ENCODE results near the gene MAGEA2B. TPM values are rescaled to one million over a fixed set of nuclear protein-coding genes. Genes with fewer than 3 reads are reported as not detected.
A peak's percentile ranks its signal among the peaks of the same experiment; 100 is the strongest.
"Not testable (repeated sequence)": the region's sequence is repeated elsewhere in the genome, so short reads cannot be mapped to it uniquely, and the experiment has no call there.

Gene MAGEA2B, protein sequence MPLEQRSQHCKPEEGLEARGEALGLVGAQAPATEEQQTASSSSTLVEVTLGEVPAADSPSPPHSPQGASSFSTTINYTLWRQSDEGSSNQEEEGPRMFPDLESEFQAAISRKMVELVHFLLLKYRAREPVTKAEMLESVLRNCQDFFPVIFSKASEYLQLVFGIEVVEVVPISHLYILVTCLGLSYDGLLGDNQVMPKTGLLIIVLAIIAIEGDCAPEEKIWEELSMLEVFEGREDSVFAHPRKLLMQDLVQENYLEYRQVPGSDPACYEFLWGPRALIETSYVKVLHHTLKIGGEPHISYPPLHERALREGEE
- not detected for total RNA-seq
- not detected for total RNA-seq (2013)

- WGBS (ENCODE audit: insufficient coverage), result no CpG with 5 or more reads among the region's 35 CpGs
- H3K4me1 Mint-ChIP-seq; H3K4me3 ChIP-seq (ENCODE audit: low read length); H3K9me3 ChIP-seq (ENCODE audit: control insufficient read depth, insufficient read depth, low read length); intact Hi-C loops (cut with micrococcal nuclease); H3K27ac ChIP-seq (ENCODE audit: low read length); H3K27me3 Mint-ChIP-seq (ENCODE audit: low read depth in 2 of 2); H3K4me3 Mint-ChIP-seq; H3K27ac Mint-ChIP-seq; H3K27me3 ChIP-seq (ENCODE audit: control insufficient read depth, insufficient read depth, low read length); H3K4me1 ChIP-seq (ENCODE audit: control insufficient read depth, insufficient read depth, low read length); ATAC-seq; H3K36me3 ChIP-seq (ENCODE audit: control insufficient read depth, insufficient read depth, low read length); DNase-seq; H3K36me3 Mint-ChIP-seq; H3K9me3 Mint-ChIP-seq: not testable (repeated sequence)
These were observed at the start of gene MAGEA2B for GRCh38 chrX:152713815-152714787. MAGEA2B (plus strand) TSS chrX:152714628; CDS start chrX:152717107, 2,479 bp downstream.

- Mint-ChIP-seq H3K36me3 (no peaks in the 10 kb centered on the region), H3K4me1 (no peaks in the 10 kb centered on the region), H3K4me3 (no peak overlapping the region), H3K9me3 (no peaks in the 10 kb centered on the region), H3K27me3 (ENCODE audit: low read depth in 2 of 2) (peaks cover 0 to 40% of the 10 kb centered on the region in 2 donors), H3K27ac (no peak overlapping the region)
- H3K36me3 ChIP-seq (ENCODE audit: control insufficient read depth, insufficient read depth, low read length), result no peaks in the 10 kb centered on the region
- no CpG with 5 or more reads among the region's 2 CpGs for WGBS (ENCODE audit: insufficient coverage)
- no peaks in the 10 kb centered on the region for H3K27me3 ChIP-seq (ENCODE audit: control insufficient read depth, insufficient read depth, low read length)
- no peak overlapping the region for H3K27ac ChIP-seq (ENCODE audit: low read length)
- H3K4me1 ChIP-seq (ENCODE audit: control insufficient read depth, insufficient read depth, low read length), result no peaks in the 10 kb centered on the region
- no peak for TF ChIP-seq CTCF (IDR thresholded peaks at IDR 0.05)
- no peak for DNase-seq
- no peaks in the 10 kb centered on the region for H3K9me3 ChIP-seq (ENCODE audit: control insufficient read depth, insufficient read depth, low read length)
- intact Hi-C loops (cut with micrococcal nuclease), result no loop called here
- ATAC-seq, result no peak
- H3K4me3 ChIP-seq (ENCODE audit: low read length), result no peak overlapping the region
These were observed 40.3 kb upstream of the MAGEA2B start for GRCh38 chrX:152674135-152674534.

GRCh38 chrX:152674652-152675051 lies 39.8 kb upstream of the MAGEA2B start:
- WGBS (ENCODE audit: insufficient coverage), result no CpG with 5 or more reads among the region's 3 CpGs
- H3K4me1 ChIP-seq (ENCODE audit: control insufficient read depth, insufficient read depth, low read length); H3K4me3 ChIP-seq (ENCODE audit: low read length); H3K9me3 ChIP-seq (ENCODE audit: control insufficient read depth, insufficient read depth, low read length); H3K4me3 Mint-ChIP-seq; H3K27ac ChIP-seq (ENCODE audit: low read length); H3K27ac Mint-ChIP-seq; ATAC-seq; intact Hi-C loops (cut with micrococcal nuclease); H3K4me1 Mint-ChIP-seq; H3K36me3 Mint-ChIP-seq; DNase-seq; H3K9me3 Mint-ChIP-seq; H3K36me3 ChIP-seq (ENCODE audit: control insufficient read depth, insufficient read depth, low read length); H3K27me3 ChIP-seq (ENCODE audit: control insufficient read depth, insufficient read depth, low read length): not testable (repeated sequence)
- peaks cover 0 to 35% of the 10 kb centered on the region in 2 donors for H3K27me3 Mint-ChIP-seq (ENCODE audit: low read depth in 2 of 2)

DNA sequence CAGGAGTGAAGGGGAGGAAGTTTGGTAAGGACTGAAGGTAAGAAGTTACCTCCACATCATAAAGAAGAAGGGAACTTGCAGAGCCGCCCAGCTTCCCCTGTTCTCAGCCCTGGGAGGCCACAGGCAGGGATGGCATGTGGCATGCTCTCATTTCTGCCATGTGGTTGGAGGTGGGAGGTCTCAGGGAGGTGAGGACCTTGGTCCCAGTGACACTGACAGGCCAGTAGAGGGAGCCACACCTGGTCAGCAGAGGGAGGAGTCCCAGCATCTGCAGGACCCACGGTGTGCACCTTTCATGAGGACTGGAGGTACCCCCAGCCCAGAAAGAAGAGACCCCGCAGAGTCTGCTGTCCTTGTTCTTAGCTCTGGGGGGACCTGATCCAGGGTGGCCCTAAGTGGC lies 33.4 kb upstream of the MAGEA2B start:
- H3K27ac ChIP-seq (ENCODE audit: low read length); H3K27me3 ChIP-seq (ENCODE audit: control insufficient read depth, insufficient read depth, low read length); H3K36me3 Mint-ChIP-seq; DNase-seq; H3K4me1 ChIP-seq (ENCODE audit: control insufficient read depth, insufficient read depth, low read length); H3K9me3 ChIP-seq (ENCODE audit: control insufficient read depth, insufficient read depth, low read length); H3K27me3 Mint-ChIP-seq (ENCODE audit: low read depth in 2 of 2); H3K27ac Mint-ChIP-seq; H3K4me1 Mint-ChIP-seq; H3K36me3 ChIP-seq (ENCODE audit: control insufficient read depth, insufficient read depth, low read length); H3K4me3 ChIP-seq (ENCODE audit: low read length); H3K4me3 Mint-ChIP-seq; intact Hi-C loops (cut with micrococcal nuclease); H3K9me3 Mint-ChIP-seq: not testable (repeated sequence)
- WGBS (ENCODE audit: insufficient coverage), result no CpG with 5 or more reads among the region's 3 CpGs
- peak in 1 of 3 donors; percentile 44 for ATAC-seq

- H3K27me3 ChIP-seq (ENCODE audit: control insufficient read depth, insufficient read depth, low read length); intact Hi-C loops (cut with micrococcal nuclease); H3K4me3 ChIP-seq (ENCODE audit: low read length); H3K36me3 Mint-ChIP-seq; H3K4me3 Mint-ChIP-seq; DNase-seq; H3K36me3 ChIP-seq (ENCODE audit: control insufficient read depth, insufficient read depth, low read length); H3K4me1 Mint-ChIP-seq; H3K9me3 Mint-ChIP-seq; ATAC-seq; H3K4me1 ChIP-seq (ENCODE audit: control insufficient read depth, insufficient read depth, low read length); H3K9me3 ChIP-seq (ENCODE audit: control insufficient read depth, insufficient read depth, low read length); H3K27ac ChIP-seq (ENCODE audit: low read length); H3K27ac Mint-ChIP-seq; H3K27me3 Mint-ChIP-seq (ENCODE audit: low read depth in 2 of 2): not testable (repeated sequence)
- no CpG with 5 or more reads among the region's 34 CpGs for WGBS (ENCODE audit: insufficient coverage)
These were observed 16.2 kb upstream of the MAGEA2B start, which contains the start of gene MAGEA3 for GRCh38 chrX:152697952-152698931. MAGEA3 (plus strand) TSS chrX:152698794; CDS start chrX:152700833, 2,039 bp downstream.

DNA sequence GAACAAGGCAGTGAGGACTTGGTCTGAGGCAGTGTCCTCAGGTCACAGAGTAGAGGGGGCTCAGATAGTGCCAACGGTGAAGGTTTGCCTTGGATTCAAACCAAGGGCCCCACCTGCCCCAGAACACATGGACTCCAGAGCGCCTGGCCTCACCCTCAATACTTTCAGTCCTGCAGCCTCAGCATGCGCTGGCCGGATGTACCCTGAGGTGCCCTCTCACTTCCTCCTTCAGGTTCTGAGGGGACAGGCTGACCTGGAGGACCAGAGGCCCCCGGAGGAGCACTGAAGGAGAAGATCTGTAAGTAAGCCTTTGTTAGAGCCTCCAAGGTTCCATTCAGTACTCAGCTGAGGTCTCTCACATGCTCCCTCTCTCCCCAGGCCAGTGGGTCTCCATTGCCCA lies 14.0 kb upstream of the MAGEA2B start:
- H3K4me1 ChIP-seq (ENCODE audit: control insufficient read depth, insufficient read depth, low read length); H3K27me3 ChIP-seq (ENCODE audit: control insufficient read depth, insufficient read depth, low read length); intact Hi-C loops (cut with micrococcal nuclease); H3K4me3 ChIP-seq (ENCODE audit: low read length); H3K36me3 Mint-ChIP-seq; ATAC-seq; H3K36me3 ChIP-seq (ENCODE audit: control insufficient read depth, insufficient read depth, low read length); H3K4me1 Mint-ChIP-seq; H3K27me3 Mint-ChIP-seq (ENCODE audit: low read depth in 2 of 2); H3K9me3 ChIP-seq (ENCODE audit: control insufficient read depth, insufficient read depth, low read length); H3K4me3 Mint-ChIP-seq; DNase-seq; H3K9me3 Mint-ChIP-seq; H3K27ac ChIP-seq (ENCODE audit: low read length); H3K27ac Mint-ChIP-seq: not testable (repeated sequence)
- 100% methylated on average over 3 of the region's 5 CpGs for WGBS (ENCODE audit: insufficient coverage)
